H9 (cell line): ENCODE data around the gene XIRP2. TPM values are rescaled to one million over a fixed set of nuclear protein-coding genes. Genes with fewer than 3 reads are reported as not detected.

Experiments used
- DNase-seq: peaks from one replicate; pipeline ENCODE4 v3.0.0-alpha.2; 2017
- H2AFZ ChIP-seq: one replicate; pipeline ENCODE4 v1.6.1; 2013; ENCODE audit warnings: mild to moderate bottlenecking, low read length, control low read depth, moderate library complexity
- H2AK5ac ChIP-seq: 2 replicates; pipeline ENCODE4 v1.6.1; 2013; ENCODE audit warnings: low read length, control low read depth, mixed read lengths; ENCODE audit not compliant: insufficient read length
- H2BK120ac ChIP-seq: one replicate; pipeline ENCODE4 v1.6.1; 2013; ENCODE audit warnings: low read depth, mild to moderate bottlenecking, low read length, control low read depth, inconsistent platforms; ENCODE audit not compliant: poor library complexity, severe bottlenecking
- H2BK12ac ChIP-seq: 2 replicates; pipeline ENCODE4 v1.6.1; 2013; ENCODE audit warnings: low read length, control low read depth, mixed read lengths, low read depth; ENCODE audit not compliant: insufficient read length
- H2BK15ac ChIP-seq: 2 replicates; pipeline ENCODE4 v1.6.1; 2013; ENCODE audit warnings: low read depth, low read length, control low read depth
- H2BK20ac ChIP-seq: one replicate; pipeline ENCODE4 v1.6.1; 2013; ENCODE audit warnings: low read depth, mild to moderate bottlenecking, low read length, control low read depth, inconsistent platforms; ENCODE audit not compliant: poor library complexity, severe bottlenecking
- H2BK5ac ChIP-seq: 2 replicates; pipeline ENCODE4 v1.6.1; 2013; ENCODE audit warnings: low read length, control low read depth, mixed read lengths; ENCODE audit not compliant: insufficient read length
- H3K14ac ChIP-seq: 2 replicates; pipeline ENCODE4 v1.6.1; 2013; ENCODE audit warnings: low read length, control low read depth; ENCODE audit not compliant: insufficient read depth
- H3K18ac ChIP-seq: 2 replicates; pipeline ENCODE4 v1.6.1; 2013; ENCODE audit warnings: low read depth, mild to moderate bottlenecking, mixed read lengths, low read length, control low read depth; ENCODE audit not compliant: insufficient read length
- H3K23ac ChIP-seq: 2 replicates; pipeline ENCODE4 v1.6.1; 2013; ENCODE audit warnings: low read length, control low read depth, mixed read lengths, low read depth; ENCODE audit not compliant: insufficient read length
- H3K23me2 ChIP-seq: 2 replicates; pipeline ENCODE4 v1.6.1; 2013; ENCODE audit warnings: low read depth, mild to moderate bottlenecking, mixed read lengths, low read length, control low read depth; ENCODE audit not compliant: insufficient read length, poor library complexity, severe bottlenecking
- H3K27ac ChIP-seq: 2 replicates; pipeline ENCODE4 v1.5.1; 2013; ENCODE audit warnings: low read length, control low read depth, mixed read lengths, low read depth; ENCODE audit not compliant: insufficient read length
- H3K27me3 ChIP-seq: 2 replicates; pipeline ENCODE4 v1.6.1; 2013; ENCODE audit warnings: low read length, control low read depth, inconsistent platforms; ENCODE audit not compliant: insufficient read depth
- H3K4ac ChIP-seq: 2 replicates; pipeline ENCODE4 v1.6.1; 2013; ENCODE audit warnings: low read depth, mild to moderate bottlenecking, control low read depth, inconsistent platforms, low read length, moderate library complexity
- H3K4me1 ChIP-seq: 2 replicates; pipeline ENCODE4 v1.6.1; 2013; ENCODE audit warnings: low read length, control low read depth, inconsistent platforms; ENCODE audit not compliant: insufficient read depth
- H3K4me2 ChIP-seq: 2 replicates; pipeline ENCODE4 v1.6.1; 2013; ENCODE audit warnings: low read length, control low read depth, mixed read lengths; ENCODE audit not compliant: insufficient read length, insufficient read depth
- H3K56ac ChIP-seq: 2 replicates; pipeline ENCODE4 v1.6.1; 2013; ENCODE audit warnings: low read depth, mild to moderate bottlenecking, mixed read lengths, low read length, control low read depth; ENCODE audit not compliant: insufficient read length
- H3K79me1 ChIP-seq: 2 replicates; pipeline ENCODE4 v1.6.1; 2013; ENCODE audit warnings: low read depth, mild to moderate bottlenecking, moderate library complexity, low read length, control low read depth, inconsistent platforms; ENCODE audit not compliant: insufficient read depth, poor library complexity, severe bottlenecking
- H3K79me2 ChIP-seq: 2 replicates; pipeline ENCODE4 v1.6.1; 2013; ENCODE audit warnings: low read length, control low read depth, inconsistent platforms; ENCODE audit not compliant: insufficient read depth
- H3K9ac ChIP-seq: 2 replicates; pipeline ENCODE4 v1.6.1; 2013; ENCODE audit warnings: low read length, control low read depth, mixed read lengths; ENCODE audit not compliant: insufficient read length; ENCODE audit errors: extremely low read depth
- H3K9me3 ChIP-seq: one replicate; pipeline ENCODE4 v1.6.1; 2013; ENCODE audit warnings: low read depth, low read length, inconsistent platforms; ENCODE audit not compliant: control insufficient read depth
- H3T11ph ChIP-seq: one replicate; pipeline ENCODE4 v1.6.1; 2013; ENCODE audit warnings: mild to moderate bottlenecking, low read length, control low read depth, inconsistent platforms
- H4K20me1 ChIP-seq: one replicate; pipeline ENCODE4 v1.6.1; 2013; ENCODE audit not compliant: control insufficient read depth, insufficient read length, insufficient read depth
- H4K5ac ChIP-seq: 2 replicates; pipeline ENCODE4 v1.6.1; 2013; ENCODE audit warnings: low read depth, mild to moderate bottlenecking, mixed read lengths, low read length, control low read depth; ENCODE audit not compliant: insufficient read length
- H4K8ac ChIP-seq: replicated peaks from 2 replicates; pipeline ENCODE4 v1.6.1; 2013; ENCODE audit warnings: low read length, control low read depth, mixed read lengths, low read depth; ENCODE audit not compliant: insufficient read length
- H4K91ac ChIP-seq: 2 replicates; pipeline ENCODE4 v1.6.1; 2013; ENCODE audit warnings: low read depth, mild to moderate bottlenecking, moderate library complexity, mixed read lengths, low read length, control low read depth; ENCODE audit not compliant: insufficient read length
- H3K27ac Mint-ChIP-seq, 3 experiments: 2 replicates in 2 of 3; 3 replicates in 1 of 3; pipeline ENCODE4 v1.8.0; 2020 to 2021; ENCODE audit warnings: mixed read lengths in 3 of 3, mild to moderate bottlenecking in 1 of 3, moderate library complexity in 1 of 3
- H3K27me3 Mint-ChIP-seq: 2 replicates; pipeline ENCODE4 v1.8.0; 2021; ENCODE audit warnings: low read depth, mild to moderate bottlenecking, moderate library complexity, mixed read lengths
- H3K36me3 Mint-ChIP-seq, 3 experiments: 2 replicates in 2 of 3; 3 replicates in 1 of 3; pipeline ENCODE4 v1.8.0; 2020 to 2021; ENCODE audit warnings: low read depth in 3 of 3, mixed read lengths in 3 of 3; ENCODE audit not compliant: insufficient read depth in 1 of 3
- H3K4me1 Mint-ChIP-seq, 2 experiments: 2 replicates each; pipeline ENCODE4 v1.8.0; 2020; ENCODE audit warnings: mixed read lengths in 2 of 2
- H3K4me3 Mint-ChIP-seq, 2 experiments: 2 replicates in 1 of 2; 3 replicates in 1 of 2; pipeline ENCODE4 v1.8.0; 2020 to 2021; ENCODE audit warnings: mild to moderate bottlenecking in 2 of 2, mixed read lengths in 2 of 2, moderate library complexity in 1 of 2
- H3K9me3 Mint-ChIP-seq, 2 experiments: 2 replicates in 1 of 2; 3 replicates in 1 of 2; pipeline ENCODE4 v1.8.0; 2020; ENCODE audit warnings: mild to moderate bottlenecking in 2 of 2, mixed read lengths in 2 of 2, moderate library complexity in 1 of 2
- WGBS: extraction: QIAGEN DNeasy Blood & Tissue Kit; methylation state at CpG from one replicate; pipeline ENCODE4 v1.1.7; 2013; ENCODE audit warnings: missing lambda C conversion rate, low lambda C conversion rate, mixed read lengths; ENCODE audit not compliant: insufficient read length; ENCODE audit errors: extremely low coverage; 5-methylcytosine and 5-hydroxymethylcytosine counted together
- total RNA-seq: library from RNA; stranded (reverse); gene quantifications from 2 replicates; pipeline ENCODE4 v1.2.1, GENCODE V29; 2021
- TF ChIP-seq, protein P1 (sequence below): fragments of 200-600 bp; sonication (generic); conservative IDR thresholded peaks from 3 replicates; pipeline ENCODE4 v1.8.0; 2021; ENCODE audit warnings: antibody characterized with exemption, mild to moderate bottlenecking

The XIRP2 gene
- total RNA-seq, 1 experiment from 2014 or later: 0.07 TPM

DNA sequence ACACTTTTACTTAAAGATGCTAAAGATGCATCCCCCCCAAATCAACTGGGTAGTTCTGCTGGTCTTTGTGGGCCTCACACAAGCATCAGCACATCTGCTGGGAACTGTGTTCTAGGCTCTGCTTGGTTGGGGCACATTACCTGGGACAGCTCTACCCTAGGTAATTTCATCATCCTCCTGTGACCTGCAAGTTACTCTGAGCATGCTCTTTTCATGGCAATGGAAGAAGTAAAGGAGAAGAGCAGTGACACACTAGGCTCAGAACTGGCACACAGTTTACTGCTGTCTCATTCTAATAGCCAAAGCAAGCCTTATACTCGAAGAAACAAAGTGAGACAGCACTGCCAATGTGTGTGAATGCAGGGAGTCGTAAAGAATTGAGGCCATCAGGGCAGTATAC, 376.7 kb downstream of the XIRP2 start:
- no peak overlapping the region for H3K4ac ChIP-seq
- H3K23ac ChIP-seq: no peak overlapping the region
- H2BK15ac ChIP-seq: no peak overlapping the region
- H2BK120ac ChIP-seq: no peak overlapping the region
- H3K4me1 ChIP-seq: no peaks in the 10 kb centered on the region
- no peaks in the 10 kb centered on the region for H3K79me2 ChIP-seq
- no peak overlapping the region for H3K27ac ChIP-seq
- DNase-seq: no peak
- Mint-ChIP-seq H3K36me3 (peaks cover 31 to 34% (median 32%) of the 10 kb centered on the region in 3 experiments), H3K27ac (no peak overlapping the region; a peak in 1 of 7 replicates), H3K4me1 (peaks cover 6 to 8% of the 10 kb centered on the region in 2 experiments), H3K9me3 (peaks cover 31 to 36% of the 10 kb centered on the region in 2 experiments), H3K4me3 (no peak overlapping the region), H3K27me3 (peaks cover 5% of the 10 kb centered on the region; the same call in 1 of the 2 replicates)
- H4K5ac ChIP-seq: no peak overlapping the region
- no peaks in the 10 kb centered on the region for H3K23me2 ChIP-seq
- H3K79me1 ChIP-seq: no peaks in the 10 kb centered on the region
- no peak overlapping the region for H3K56ac ChIP-seq
- H3K9ac ChIP-seq: no peak overlapping the region
- no peak overlapping the region for H3K4me2 ChIP-seq
- no peak overlapping the region for H3K14ac ChIP-seq
- H2AFZ ChIP-seq: no peak overlapping the region
- H2BK20ac ChIP-seq: no peak overlapping the region
- peaks cover 22% of the 10 kb centered on the region for H3K9me3 ChIP-seq
- TF ChIP-seq, protein P1, sequence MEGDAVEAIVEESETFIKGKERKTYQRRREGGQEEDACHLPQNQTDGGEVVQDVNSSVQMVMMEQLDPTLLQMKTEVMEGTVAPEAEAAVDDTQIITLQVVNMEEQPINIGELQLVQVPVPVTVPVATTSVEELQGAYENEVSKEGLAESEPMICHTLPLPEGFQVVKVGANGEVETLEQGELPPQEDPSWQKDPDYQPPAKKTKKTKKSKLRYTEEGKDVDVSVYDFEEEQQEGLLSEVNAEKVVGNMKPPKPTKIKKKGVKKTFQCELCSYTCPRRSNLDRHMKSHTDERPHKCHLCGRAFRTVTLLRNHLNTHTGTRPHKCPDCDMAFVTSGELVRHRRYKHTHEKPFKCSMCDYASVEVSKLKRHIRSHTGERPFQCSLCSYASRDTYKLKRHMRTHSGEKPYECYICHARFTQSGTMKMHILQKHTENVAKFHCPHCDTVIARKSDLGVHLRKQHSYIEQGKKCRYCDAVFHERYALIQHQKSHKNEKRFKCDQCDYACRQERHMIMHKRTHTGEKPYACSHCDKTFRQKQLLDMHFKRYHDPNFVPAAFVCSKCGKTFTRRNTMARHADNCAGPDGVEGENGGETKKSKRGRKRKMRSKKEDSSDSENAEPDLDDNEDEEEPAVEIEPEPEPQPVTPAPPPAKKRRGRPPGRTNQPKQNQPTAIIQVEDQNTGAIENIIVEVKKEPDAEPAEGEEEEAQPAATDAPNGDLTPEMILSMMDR: no peak
- H3K18ac ChIP-seq: no peak overlapping the region
- no peaks in the 10 kb centered on the region for H3K27me3 ChIP-seq
- WGBS: no CpG with 5 or more reads among the region's 2 CpGs
- no peak overlapping the region for H4K8ac ChIP-seq
- no peaks in the 10 kb centered on the region for H4K20me1 ChIP-seq
- no peak overlapping the region for H3T11ph ChIP-seq
- H2BK5ac ChIP-seq: no peak overlapping the region
- no peak overlapping the region for H2BK12ac ChIP-seq
- no peak overlapping the region for H2AK5ac ChIP-seq
- H4K91ac ChIP-seq: no peak overlapping the region
